ENCODE measurements around the gene OLIG2.

- peak; percentile 20 for TF ChIP-seq EZH2 (IDR thresholded peaks at IDR 0.05; ENCODE audit: insufficient read depth, low read length)
- TF ChIP-seq, protein P1, sequence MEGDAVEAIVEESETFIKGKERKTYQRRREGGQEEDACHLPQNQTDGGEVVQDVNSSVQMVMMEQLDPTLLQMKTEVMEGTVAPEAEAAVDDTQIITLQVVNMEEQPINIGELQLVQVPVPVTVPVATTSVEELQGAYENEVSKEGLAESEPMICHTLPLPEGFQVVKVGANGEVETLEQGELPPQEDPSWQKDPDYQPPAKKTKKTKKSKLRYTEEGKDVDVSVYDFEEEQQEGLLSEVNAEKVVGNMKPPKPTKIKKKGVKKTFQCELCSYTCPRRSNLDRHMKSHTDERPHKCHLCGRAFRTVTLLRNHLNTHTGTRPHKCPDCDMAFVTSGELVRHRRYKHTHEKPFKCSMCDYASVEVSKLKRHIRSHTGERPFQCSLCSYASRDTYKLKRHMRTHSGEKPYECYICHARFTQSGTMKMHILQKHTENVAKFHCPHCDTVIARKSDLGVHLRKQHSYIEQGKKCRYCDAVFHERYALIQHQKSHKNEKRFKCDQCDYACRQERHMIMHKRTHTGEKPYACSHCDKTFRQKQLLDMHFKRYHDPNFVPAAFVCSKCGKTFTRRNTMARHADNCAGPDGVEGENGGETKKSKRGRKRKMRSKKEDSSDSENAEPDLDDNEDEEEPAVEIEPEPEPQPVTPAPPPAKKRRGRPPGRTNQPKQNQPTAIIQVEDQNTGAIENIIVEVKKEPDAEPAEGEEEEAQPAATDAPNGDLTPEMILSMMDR (IDR thresholded peaks at IDR 0.05; ENCODE audit: insufficient read depth, low read depth, low read length) = no peak
Measured at GRCh38 chr21:33064623-33065390, 39.1 kb downstream of the OLIG2 start.
